ENCODE data around the gene CERT1. TPM values are rescaled to one million over a fixed set of nuclear protein-coding genes. Genes with fewer than 3 reads are reported as not detected.

The CERT1 gene
- total RNA-seq, 4 donors from 2014 or later: 36.9 to 65.8 (median 43.0) TPM

DNA sequence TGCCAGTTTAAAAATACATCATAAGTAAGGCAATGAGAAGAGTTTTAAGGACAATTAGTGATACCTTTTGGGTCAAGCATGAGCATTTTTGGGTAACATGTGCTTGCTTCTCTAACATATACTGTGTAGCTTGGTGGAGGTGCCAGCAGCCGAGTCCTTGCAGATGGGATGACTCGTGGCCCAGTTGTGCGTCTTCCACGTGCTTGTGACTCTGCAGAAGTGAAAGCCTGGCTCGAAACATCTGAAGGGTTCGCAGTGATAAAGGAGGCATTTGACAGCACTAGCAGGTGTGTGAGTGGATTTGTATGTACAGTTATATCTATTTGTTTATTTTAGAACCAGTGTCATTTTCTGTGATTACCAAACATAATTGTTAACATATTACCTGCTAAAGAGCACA lies 156.2 kb downstream of the CERT1 start:
- TF ChIP-seq, protein P1, sequence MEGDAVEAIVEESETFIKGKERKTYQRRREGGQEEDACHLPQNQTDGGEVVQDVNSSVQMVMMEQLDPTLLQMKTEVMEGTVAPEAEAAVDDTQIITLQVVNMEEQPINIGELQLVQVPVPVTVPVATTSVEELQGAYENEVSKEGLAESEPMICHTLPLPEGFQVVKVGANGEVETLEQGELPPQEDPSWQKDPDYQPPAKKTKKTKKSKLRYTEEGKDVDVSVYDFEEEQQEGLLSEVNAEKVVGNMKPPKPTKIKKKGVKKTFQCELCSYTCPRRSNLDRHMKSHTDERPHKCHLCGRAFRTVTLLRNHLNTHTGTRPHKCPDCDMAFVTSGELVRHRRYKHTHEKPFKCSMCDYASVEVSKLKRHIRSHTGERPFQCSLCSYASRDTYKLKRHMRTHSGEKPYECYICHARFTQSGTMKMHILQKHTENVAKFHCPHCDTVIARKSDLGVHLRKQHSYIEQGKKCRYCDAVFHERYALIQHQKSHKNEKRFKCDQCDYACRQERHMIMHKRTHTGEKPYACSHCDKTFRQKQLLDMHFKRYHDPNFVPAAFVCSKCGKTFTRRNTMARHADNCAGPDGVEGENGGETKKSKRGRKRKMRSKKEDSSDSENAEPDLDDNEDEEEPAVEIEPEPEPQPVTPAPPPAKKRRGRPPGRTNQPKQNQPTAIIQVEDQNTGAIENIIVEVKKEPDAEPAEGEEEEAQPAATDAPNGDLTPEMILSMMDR (IDR thresholded peaks at IDR 0.05): no peak
- TF ChIP-seq POLR2A (IDR thresholded peaks at IDR 0.05): no peak
- no peaks in the 10 kb centered on the region for H3K36me3 ChIP-seq

DNA sequence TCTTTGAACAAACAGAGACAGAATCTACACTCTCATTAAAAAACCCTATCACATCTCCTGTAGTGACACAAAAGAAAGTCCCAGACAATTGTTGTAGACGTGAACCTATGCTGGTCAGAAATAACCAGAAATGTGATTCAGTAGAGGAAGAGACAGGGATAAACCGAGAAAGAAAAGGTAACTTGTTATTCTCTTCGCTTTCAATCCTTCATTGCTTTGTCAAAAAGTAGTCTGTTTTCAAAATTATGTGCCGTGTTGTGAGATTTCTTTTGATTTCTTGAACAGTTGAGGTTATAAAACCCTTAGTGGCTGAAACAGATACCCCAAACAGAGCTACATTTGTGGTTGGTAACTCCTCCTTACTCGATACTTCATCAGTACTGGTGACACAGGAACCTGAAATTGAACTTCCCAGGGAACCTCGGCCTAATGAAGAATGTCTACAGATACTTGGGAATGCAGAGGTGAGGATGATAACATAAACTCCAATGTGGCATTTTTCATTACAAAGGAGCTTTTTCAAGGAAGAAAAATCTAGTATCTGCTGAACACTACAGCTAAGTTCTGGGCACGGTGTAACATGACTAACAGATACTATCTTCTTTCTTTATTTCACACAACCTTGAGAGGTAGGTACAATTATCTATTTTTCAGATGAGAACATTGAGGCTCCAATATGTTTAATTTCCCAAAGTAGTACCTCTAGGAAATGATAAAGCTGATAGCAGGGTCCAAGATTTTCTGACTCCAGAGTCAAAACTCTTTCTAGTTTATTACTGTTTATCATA lies 160.1 kb downstream of the CERT1 start:
- TF ChIP-seq, protein P1 (IDR thresholded peaks at IDR 0.05): no peak
- no peak for TF ChIP-seq POLR2A (IDR thresholded peaks at IDR 0.05)
- intact Hi-C loops (cut with DNase I; ENCODE audit: low total_unique reads): no loop called here
- no peaks in the 10 kb centered on the region for H3K36me3 ChIP-seq
- no peaks in the 10 kb centered on the region for H3K9me3 ChIP-seq
- H3K27me3 ChIP-seq: no peaks in the 10 kb centered on the region
- no peak overlapping the region for H3K27ac ChIP-seq
- no peak overlapping the region for H3K4me3 ChIP-seq
- DNase-seq: no peak
- no peaks in the 10 kb centered on the region for H3K4me1 ChIP-seq

More for the DNA sequence above, 156.2 kb downstream of the CERT1 start:
- Histone ChIP-seq H3K4me3 (no peak overlapping the region), H3K4me1 (no peaks in the 10 kb centered on the region), H3K27ac (no peak overlapping the region), H3K27me3 (no peaks in the 10 kb centered on the region), H3K9me3 (no peaks in the 10 kb centered on the region)
- no peak for DNase-seq
- intact Hi-C loops (cut with DNase I; ENCODE audit: low total_unique reads): no loop called here

DNA sequence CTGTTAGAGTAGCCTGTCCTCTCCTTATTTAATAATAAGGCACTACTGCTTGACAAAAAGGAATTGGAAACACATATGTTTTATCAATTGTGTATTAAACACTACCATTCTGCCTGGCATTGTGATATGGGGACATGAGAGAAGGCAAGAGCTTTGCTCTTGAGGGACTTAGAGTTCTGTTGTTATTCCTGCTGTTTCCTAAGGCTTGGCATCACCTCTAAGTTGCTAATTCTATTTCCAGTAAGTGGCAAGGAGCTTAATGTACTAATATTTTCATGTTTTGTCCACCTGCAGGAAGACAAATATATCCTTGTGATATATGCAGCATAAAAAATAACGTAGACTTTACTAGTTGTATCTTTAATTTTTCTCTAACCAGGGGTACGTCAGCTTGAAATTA lies 161.8 kb downstream of the CERT1 start:
- Histone ChIP-seq H3K27me3 (no peaks in the 10 kb centered on the region), H3K36me3 (no peaks in the 10 kb centered on the region), H3K4me3 (no peak overlapping the region), H3K4me1 (no peaks in the 10 kb centered on the region), H3K9me3 (no peaks in the 10 kb centered on the region), H3K27ac (no peak overlapping the region)
- DNase-seq: no peak
- intact Hi-C loops (cut with DNase I; ENCODE audit: low total_unique reads): no loop called here
- no peak for TF ChIP-seq POLR2A (IDR thresholded peaks at IDR 0.05)
- TF ChIP-seq, protein P1 (IDR thresholded peaks at IDR 0.05): no peak

DNA sequence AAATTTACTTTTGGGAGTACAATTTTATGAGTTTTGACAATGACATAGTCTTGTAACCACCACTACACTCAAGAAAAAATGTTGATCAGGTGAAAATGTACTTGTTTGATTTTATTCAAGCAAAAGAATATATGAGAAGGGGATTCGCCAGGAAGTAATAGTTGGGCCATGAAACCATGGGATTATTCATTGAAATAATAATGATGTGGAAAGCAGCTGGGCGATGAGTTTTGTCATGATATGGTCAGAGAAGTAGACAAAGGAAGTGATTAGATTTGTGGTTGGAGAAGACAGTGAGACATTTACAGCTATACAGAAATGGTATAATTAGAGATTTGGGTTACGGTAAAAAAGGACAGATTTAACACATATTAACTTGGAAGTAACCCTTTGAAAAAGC lies 163.2 kb downstream of the CERT1 start:
- Histone ChIP-seq H3K9me3 (no peaks in the 10 kb centered on the region), H3K4me1 (no peaks in the 10 kb centered on the region), H3K4me3 (no peak overlapping the region), H3K27ac (no peak overlapping the region), H3K27me3 (no peaks in the 10 kb centered on the region), H3K36me3 (no peaks in the 10 kb centered on the region)
- TF ChIP-seq, protein P1 (IDR thresholded peaks at IDR 0.05): no peak
- no peak for TF ChIP-seq POLR2A (IDR thresholded peaks at IDR 0.05)
- DNase-seq: no peak
- intact Hi-C loops (cut with DNase I; ENCODE audit: low total_unique reads): no loop called here

DNA sequence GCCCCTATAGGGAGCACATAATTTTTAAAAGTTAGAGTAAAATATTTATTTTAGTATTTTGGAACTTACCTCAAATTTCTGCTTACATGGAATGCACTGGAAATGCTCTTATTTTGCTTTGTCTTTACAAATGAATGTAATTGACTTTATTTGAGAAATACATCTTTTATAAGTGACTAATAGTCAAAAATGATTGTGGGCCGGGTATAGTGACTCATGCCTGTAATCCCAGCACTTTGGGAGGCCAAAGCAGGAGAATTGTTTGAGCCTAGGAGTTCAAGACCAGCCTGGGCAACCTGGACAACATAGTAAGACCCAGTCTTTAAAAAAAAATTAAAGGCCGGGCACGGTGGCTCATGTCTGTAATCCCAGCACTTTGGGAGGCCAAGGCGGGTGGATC lies 168.6 kb downstream of the CERT1 start:
- no peaks in the 10 kb centered on the region for H3K9me3 ChIP-seq
- no peak overlapping the region for H3K27ac ChIP-seq
- H3K36me3 ChIP-seq: no peaks in the 10 kb centered on the region
- no peak overlapping the region for H3K4me3 ChIP-seq
- no peaks in the 10 kb centered on the region for H3K27me3 ChIP-seq
- TF ChIP-seq, protein P1 (IDR thresholded peaks at IDR 0.05): no peak
- no peak for TF ChIP-seq POLR2A (IDR thresholded peaks at IDR 0.05)
- intact Hi-C loops (cut with DNase I; ENCODE audit: low total_unique reads): no loop called here
- DNase-seq: no peak
- peaks cover 0 to 7% of the 10 kb centered on the region in 2 donors for H3K4me1 ChIP-seq
